GM12878 (cell line): ENCODE results near the gene FOXD2. TPM values are rescaled to one million over a fixed set of nuclear protein-coding genes. Genes with fewer than 3 reads are reported as not detected.

Experiments used
- ATAC-seq: fragments of 200-7000 bp; cut with Tn5 transposase; 3 replicates; pipeline ENCODE4 v1.9.1; 2020; ENCODE audit warnings: mild to moderate bottlenecking, moderate library complexity
- BruUV-seq: library from RNA; stranded (reverse); fragments of 400-500 nt; replicated peaks from 2 replicates; lab custom pipeline; 2021; lab: Mats Ljungman, UMichigan
- CTCF ChIA-PET: fragments of 300-600 bp; sonication (Branson Sonifier 250); formaldehyde crosslinking; extraction: SDS; loops from one replicate; lab custom pipeline; 2021; ENCODE audit warnings: inconsistent platforms; lab: Yijun Ruan, JAX
- POLR2A ChIA-PET: fragments of 350-600 bp; formaldehyde crosslinking; extraction: SDS; loops from one replicate; lab custom pipeline; 2021; ENCODE audit warnings: inconsistent platforms; lab: Charles Lee
- RAD21 ChIA-PET: fragments of 300-600 bp; sonication (Branson Sonifier 250); formaldehyde crosslinking; loops from one replicate; lab custom pipeline; 2023; ENCODE audit warnings: antibody characterized with exemption; ENCODE audit not compliant: unreplicated experiment; lab: Charles Lee
- SMC1A ChIA-PET: fragments of 300-600 bp; sonication (Branson Sonifier 250); formaldehyde crosslinking; loops from one replicate; lab custom pipeline; 2023; ENCODE audit not compliant: unreplicated experiment, uncharacterized antibody; lab: Charles Lee
- DNase-seq: peaks from one replicate; pipeline ENCODE4 v3.0.0-alpha.2; 2011; ENCODE audit warnings: low read depth, low spot score
- FAIRE-seq: peaks from 3 replicates; lab custom pipeline; 2011; peaks lifted over from hg19 to GRCh38; lab: Jason Lieb, UNC
- H2AFZ ChIP-seq: 2 replicates; pipeline ENCODE4 v1.6.0; 2011; ENCODE audit warnings: low read depth, low read length, control low read depth; ENCODE audit not compliant: control insufficient read depth
- H3K27ac ChIP-seq: 2 replicates; pipeline ENCODE4 v1.5.1; 2011; ENCODE audit warnings: control low read depth; ENCODE audit not compliant: control insufficient read depth, insufficient read depth
- H3K27me3 ChIP-seq, 2 experiments: replicated peaks in 1 of 2; 2 replicates each; pipeline versions ENCODE4 v1.6.0 to v1.6.1; 2011; ENCODE audit warnings: low read length in 1 of 2; ENCODE audit not compliant: control insufficient read depth in 2 of 2, insufficient read depth in 2 of 2
- H3K36me3 ChIP-seq, 2 experiments: 2 replicates each; pipeline ENCODE4 v1.5.1; 2011; ENCODE audit warnings: low read length in 1 of 2; ENCODE audit not compliant: control insufficient read depth in 2 of 2, insufficient read depth in 2 of 2
- H3K4me1 ChIP-seq: 2 replicates; pipeline ENCODE4 v1.6.1; 2011; ENCODE audit warnings: mild to moderate bottlenecking, low read length, moderate library complexity, mixed read lengths; ENCODE audit not compliant: control insufficient read depth, insufficient read depth
- H3K4me2 ChIP-seq: 2 replicates; pipeline ENCODE4 v1.6.0; 2011; ENCODE audit warnings: control low read depth; ENCODE audit not compliant: control insufficient read depth, insufficient read depth
- H3K4me3 ChIP-seq: fragments of 200-600 bp; sonication (generic); 2 replicates; pipeline ENCODE4 v1.5.1; 2016
- H3K79me2 ChIP-seq: 2 replicates; pipeline ENCODE4 v1.6.0; 2011; ENCODE audit warnings: low read length; ENCODE audit not compliant: control insufficient read depth, insufficient read depth
- H3K9ac ChIP-seq: 2 replicates; pipeline ENCODE4 v1.8.0; 2011; ENCODE audit warnings: low read length, control low read depth, mixed read lengths; ENCODE audit not compliant: control insufficient read depth, insufficient read depth
- H3K9me3 ChIP-seq: replicated peaks from 3 replicates; pipeline ENCODE4 v1.5.1; 2011; ENCODE audit warnings: mild to moderate bottlenecking, low read length; ENCODE audit not compliant: control insufficient read depth, insufficient read depth
- H4K20me1 ChIP-seq: 2 replicates; pipeline ENCODE4 v1.6.0; 2011; ENCODE audit not compliant: control insufficient read depth, insufficient read depth
- ATF7 ChIP-seq: fragments of 450-650 bp; IDR thresholded peaks from 2 replicates; pipeline ENCODE4 v1.6.1; 2016; ENCODE audit warnings: low read depth, mild to moderate bottlenecking
- CHD2 ChIP-seq: IDR thresholded peaks from 2 replicates; pipeline ENCODE4 v1.6.1; 2011; ENCODE audit warnings: low read depth, low read length, improper control_type of control experiment, borderline replicate concordance
- CTCF ChIP-seq, 3 experiments: IDR thresholded peaks in 2 of 3; conservative IDR thresholded peaks in 1 of 3; 2 replicates each; pipeline ENCODE4 v1.5.1; 2011; ENCODE audit warnings: low read depth in 3 of 3, low read length in 3 of 3, mild to moderate bottlenecking in 3 of 3, control low read depth in 2 of 3, moderate library complexity in 2 of 3, inconsistent platforms in 1 of 3, mixed read lengths in 1 of 3; ENCODE audit not compliant: control insufficient read depth in 2 of 3, insufficient read depth in 1 of 3; ENCODE audit errors: extremely low read depth in 1 of 3
- EGR1 ChIP-seq, 2 experiments: IDR thresholded peaks; 1 replicate in 1 of 2; 2 replicates in 1 of 2; pipeline ENCODE4 v1.6.1; 2011 to 2012; ENCODE audit warnings: low read depth in 2 of 2, low read length in 2 of 2, borderline replicate concordance in 1 of 2, mild to moderate bottlenecking in 1 of 2, moderate library complexity in 1 of 2
- IRF4 ChIP-seq: IDR thresholded peaks from 2 replicates; pipeline ENCODE4 v1.6.1; 2011; ENCODE audit warnings: low read depth, low read length
- NBN ChIP-seq: fragments of 450-650 bp; IDR thresholded peaks from 2 replicates; pipeline ENCODE4 v1.6.1; 2016
- RAD21 ChIP-seq: IDR thresholded peaks from 2 replicates; pipeline ENCODE4 v1.6.1; 2011; ENCODE audit warnings: mild to moderate bottlenecking, low read depth, low read length, moderate library complexity; ENCODE audit not compliant: insufficient read depth
- RELB ChIP-seq: fragments of 450-650 bp; IDR thresholded peaks from 2 replicates; pipeline ENCODE4 v1.6.1; 2017; ENCODE audit warnings: low read depth, mild to moderate bottlenecking, moderate library complexity
- SMARCA5 ChIP-seq: fragments of 450-650 bp; IDR thresholded peaks from 2 replicates; pipeline ENCODE4 v1.6.1; 2017; ENCODE audit warnings: mild to moderate bottlenecking
- SMC3 ChIP-seq: IDR thresholded peaks from 2 replicates; pipeline ENCODE4 v1.6.1; 2011; ENCODE audit warnings: low read length, improper control_type of control experiment, borderline replicate concordance
- TARDBP ChIP-seq: IDR thresholded peaks from 2 replicates; pipeline ENCODE4 v1.6.1; 2016; ENCODE audit warnings: borderline replicate concordance
- TBL1XR1 ChIP-seq: IDR thresholded peaks from 2 replicates; pipeline ENCODE4 v1.6.1; 2012; ENCODE audit warnings: low read depth, low read length, improper control_type of control experiment
- YY1 ChIP-seq: IDR thresholded peaks from 2 replicates; pipeline ENCODE4 v1.6.1; 2011; ENCODE audit warnings: low read depth, mild to moderate bottlenecking, low read length
- ZZZ3 ChIP-seq: IDR thresholded peaks from 2 replicates; pipeline ENCODE4 v1.6.1; 2011; ENCODE audit warnings: low read depth; ENCODE audit not compliant: control insufficient read depth, insufficient read length
- WGBS: methylation state at CpG from one replicate; pipeline ENCODE4 v1.1.6; 2016; ENCODE audit warnings: low lambda C conversion rate; ENCODE audit not compliant: insufficient replicate concordance, insufficient coverage; ENCODE audit errors: missing lambda C conversion rate; 5-methylcytosine and 5-hydroxymethylcytosine counted together
- in situ Hi-C: fragments of 300-500 bp; cut with MboI; formaldehyde crosslinking; loops from 9 replicates; pipeline ENCODE4 v1.14.3; 2018; ENCODE audit warnings: mixed read lengths
- intact Hi-C: fragments of 100-400 bp; cut with micrococcal nuclease; formaldehyde crosslinking; loops from one replicate; pipeline ENCODE4 v1.14.2; 2022; ENCODE audit not compliant: unreplicated experiment
- polyA plus RNA-seq, 11 experiments: library from polyadenylated mRNA; depleted of rRNA in 4 of 11; unstranded in 6 of 11; stranded (reverse) in 5 of 11; fragments of >200 nt; fragmentation: Nextera tagmentation in 4 of 11; fragmentation: Illumina TruSeq in 1 of 11; extraction: Ambion mirVana in 4 of 11; extraction: Trizol in 1 of 11; gene quantifications; 1 replicate in 1 of 11; 2 replicates in 10 of 11; pipeline versions ENCODE4 v1.2.1 to v1.2.3, GENCODE V29; 2011 to 2016; ENCODE audit warnings: inconsistent platforms in 2 of 11, missing spikeins in 2 of 11, low read depth in 1 of 11
- total RNA-seq, 4 experiments: library from RNA; depleted of rRNA in 3 of 4; stranded (reverse); fragments of >200 nt in 3 of 4; fragmentation: Illumina TruSeq in 1 of 4; extraction: Trizol in 1 of 4; gene quantifications; 2 replicates each; pipeline versions ENCODE4 v1.2.1 to v1.2.3, GENCODE V29; 2013 to 2021
- TF ChIP-seq, protein P1 (sequence below): fragments of 450-650 bp; conservative IDR thresholded peaks from 2 replicates; pipeline ENCODE4 v1.6.1; 2017; ENCODE audit warnings: mild to moderate bottlenecking, moderate library complexity

The FOXD2 gene
- total and polyA plus RNA-seq, 10 of the 15 experiments (the other 5 are each of a cell fraction or from before 2014, with no cell fraction given), result under 0.01 to 0.27 (median 0.04) TPM; not detected in 1

DNA sequence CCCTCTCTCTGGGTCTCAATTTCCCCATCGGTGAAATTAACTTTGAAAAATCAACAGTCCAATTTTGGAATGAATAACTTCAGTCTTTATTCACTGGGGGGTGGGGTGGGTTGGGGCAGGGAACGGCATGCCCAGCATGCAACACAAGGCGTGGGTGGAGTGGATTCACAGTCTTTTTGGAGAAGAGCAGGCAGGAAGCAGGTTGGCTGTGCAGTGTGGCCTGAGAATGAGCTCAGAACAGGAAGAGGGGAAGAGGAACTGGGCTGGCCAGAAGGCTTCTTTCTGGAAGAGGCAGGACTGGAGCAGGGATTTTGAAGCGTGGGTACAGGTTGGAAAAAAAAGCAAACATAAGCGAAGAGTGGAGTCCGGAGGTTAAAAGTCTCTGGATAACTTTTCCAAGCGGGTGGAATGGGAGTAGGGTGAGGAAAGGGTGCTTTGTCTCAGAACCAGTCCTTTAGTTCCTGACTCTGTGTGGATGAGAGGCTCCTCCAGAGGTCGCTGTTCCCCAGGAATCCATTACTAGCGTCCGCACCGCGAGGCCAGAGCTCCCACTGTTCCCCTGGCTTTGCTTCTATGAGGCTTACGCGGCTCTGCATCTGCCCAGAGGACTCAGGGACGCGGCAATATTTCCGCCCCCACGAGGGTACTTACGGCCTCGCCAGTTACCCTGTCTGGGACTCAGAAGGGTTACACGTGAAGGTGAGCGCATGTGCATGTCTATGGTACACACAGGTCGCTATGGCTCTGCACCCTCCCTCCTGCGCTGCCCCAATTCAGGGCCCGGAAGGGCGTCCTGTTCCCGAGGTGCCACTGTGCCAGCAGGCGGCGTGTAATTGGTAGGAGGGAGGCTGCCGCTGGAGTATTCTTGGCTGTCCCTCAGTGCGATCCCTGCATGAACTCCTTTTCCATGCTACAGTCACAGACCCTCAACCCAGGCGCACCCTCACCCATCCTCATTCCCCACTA is 5.5 kb upstream of the FOXD2 start:
- Histone ChIP-seq H3K4me3 (peak overlapping the region; percentile 54; the same call in 1 of the 2 replicates), H3K4me2 (peak overlapping the region; percentile 70), H3K4me1 (peaks cover 23% of the 10 kb centered on the region), H3K9me3 (no peaks in the 10 kb centered on the region), H3K9ac (peak overlapping the region; percentile 45; the same call in 1 of the 2 replicates), H3K79me2 (peaks cover 2% of the 10 kb centered on the region; the same call in 1 of the 2 replicates), H3K27me3 (no peaks in the 10 kb centered on the region), H3K36me3 (no peaks in the 10 kb centered on the region), H4K20me1 (no peaks in the 10 kb centered on the region), H3K27ac (peak overlapping the region; percentile 38), H2AFZ (peak overlapping the region; percentile 42)
- RAD21 ChIA-PET, result interaction anchor here (0.9 to 3.8 kb wide), 6 partner anchors 10 to 294 kb away, joined by 3 to 23 read pairs (median 9); no protein-coding TSS in a partner anchor
- intact Hi-C loops, result loop anchor here (10.0 kb wide), 2 partner anchors 98 to 258 kb away; partner anchors contain the start of gene CMPK1
- WGBS, result 49% methylated on average over 30 of the region's 32 CpGs
- ATAC-seq, result peak; percentile 62
- in situ Hi-C loops, result loop anchor here (5.0 kb wide), 1 partner anchor 280 kb away; no protein-coding TSS in a partner anchor
- DNase-seq, result peak; percentile 34
- CTCF ChIA-PET, result interaction anchor here (0.5 to 3.0 kb wide), 31 partner anchors 9 to 391 kb away, joined by 3 to 22 read pairs (median 5); partner anchors contain the start of genes PDZK1IP1 and STIL
- FAIRE-seq, result peak; percentile 89
- BruUV-seq, result no TSS peak
- POLR2A ChIA-PET, result interaction anchor here (0.6 to 1.2 kb wide), 3 partner anchors 43 to 141 kb away, joined by 3 read pairs; partner anchors contain the start of gene CMPK1
- SMC1A ChIA-PET, result interaction anchor here (0.6 to 2.0 kb wide), 8 partner anchors 9 to 310 kb away, joined by 3 to 12 read pairs (median 4); no protein-coding TSS in a partner anchor
- TF ChIP-seq RELB (0 out of 2 replicates have a peak, but pooled peaks have one; percentile 19), EGR1 (IDR thresholded peaks at IDR 0.05; ENCODE audit: borderline replicate concordance in 1 of 2, low read depth in 2 of 2, low read length in 2 of 2) (peak in 1 of 2 experiments; percentile 65; a peak in 1 of 3 replicates), SMARCA5 (0 out of 2 replicates have a peak, but pooled peaks have one; percentile 46), RAD21 (peak; percentile 54; the same call in 1 of the 2 replicates), TBL1XR1 (no peak), IRF4 (0 out of 2 replicates have a peak, but pooled peaks have one; percentile 16), ZZZ3 (no peak), TARDBP (no peak), CTCF (IDR thresholded peaks at IDR 0.05 in 2 of 3, conservative IDR thresholded peaks at IDR 0.05 in 1 of 3; ENCODE audit: control insufficient read depth in 2 of 3, extremely low read depth in 1 of 3, insufficient read depth in 1 of 3, low read depth in 3 of 3, low read length in 3 of 3) (peak; percentile 77 to 81 (median 80)), ATF7 (0 out of 2 replicates have a peak, but pooled peaks have one; percentile 24), YY1 (peak; percentile 81), NBN (peak; percentile 50; the same call in 1 of the 2 replicates), SMC3 (peak; percentile 35; the same call in 1 of the 2 replicates), CHD2 (0 out of 2 replicates have a peak, but pooled peaks have one; percentile 10)
- TF ChIP-seq, protein P1, sequence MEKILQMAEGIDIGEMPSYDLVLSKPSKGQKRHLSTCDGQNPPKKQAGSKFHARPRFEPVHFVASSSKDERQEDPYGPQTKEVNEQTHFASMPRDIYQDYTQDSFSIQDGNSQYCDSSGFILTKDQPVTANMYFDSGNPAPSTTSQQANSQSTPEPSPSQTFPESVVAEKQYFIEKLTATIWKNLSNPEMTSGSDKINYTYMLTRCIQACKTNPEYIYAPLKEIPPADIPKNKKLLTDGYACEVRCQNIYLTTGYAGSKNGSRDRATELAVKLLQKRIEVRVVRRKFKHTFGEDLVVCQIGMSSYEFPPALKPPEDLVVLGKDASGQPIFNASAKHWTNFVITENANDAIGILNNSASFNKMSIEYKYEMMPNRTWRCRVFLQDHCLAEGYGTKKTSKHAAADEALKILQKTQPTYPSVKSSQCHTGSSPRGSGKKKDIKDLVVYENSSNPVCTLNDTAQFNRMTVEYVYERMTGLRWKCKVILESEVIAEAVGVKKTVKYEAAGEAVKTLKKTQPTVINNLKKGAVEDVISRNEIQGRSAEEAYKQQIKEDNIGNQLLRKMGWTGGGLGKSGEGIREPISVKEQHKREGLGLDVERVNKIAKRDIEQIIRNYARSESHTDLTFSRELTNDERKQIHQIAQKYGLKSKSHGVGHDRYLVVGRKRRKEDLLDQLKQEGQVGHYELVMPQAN, result 0 out of 2 replicates have a peak, but pooled peaks have one; percentile 33
